ENCODE measurements around the gene PCSK9.

The PCSK9 gene

GRCh38 chr1:55039342-55040082, at the start of gene PCSK9:
Gene PCSK9, plus strand, starts transcription at chr1:55039548. Its CDS starts 290 bp downstream, at chr1:55039838.
- no peak for DNase-seq (ENCODE audit: extremely low spot score)
- POLR2A ChIA-PET: no interaction called here
- no peak for TF ChIP-seq CTBP1 (IDR thresholded peaks at IDR 0.05; ENCODE audit: borderline replicate concordance)
- TF ChIP-seq NFRKB (IDR thresholded peaks at IDR 0.05): no peak
- TF ChIP-seq FOXK2 (IDR thresholded peaks at IDR 0.05): no peak
- TF ChIP-seq BHLHE40 (IDR thresholded peaks at IDR 0.05; ENCODE audit: borderline replicate concordance): no peak
- TF ChIP-seq SUZ12 (IDR thresholded peaks at IDR 0.05): no peak
- TF ChIP-seq LEF1 (IDR thresholded peaks at IDR 0.05; ENCODE audit: borderline replicate concordance): no peak
- TF ChIP-seq ZNF384 (IDR thresholded peaks at IDR 0.05): no peak
- TF ChIP-seq HDGF (IDR thresholded peaks at IDR 0.05; ENCODE audit: borderline replicate concordance): no peak
- no peak for TF ChIP-seq TARDBP (IDR thresholded peaks at IDR 0.05)
- no peak for TF ChIP-seq FOXM1 (IDR thresholded peaks at IDR 0.05; ENCODE audit: borderline replicate concordance)
- TF ChIP-seq SP1 (IDR thresholded peaks at IDR 0.05): no peak
- no peak for TF ChIP-seq FOXA1 (IDR thresholded peaks at IDR 0.05)
- TF ChIP-seq ELF4 (IDR thresholded peaks at IDR 0.05): no peak
- no peak for TF ChIP-seq L3MBTL2 (conservative IDR thresholded peaks at IDR 0.05)
- TF ChIP-seq PKNOX1 (IDR thresholded peaks at IDR 0.05): no peak
- TF ChIP-seq ARNT (IDR thresholded peaks at IDR 0.05): no peak

GRCh38 chr1:54989968-54990810, 49.2 kb upstream of the PCSK9 start:
- no peak for TF ChIP-seq FOXK2 (IDR thresholded peaks at IDR 0.05)
- TF ChIP-seq TARDBP (IDR thresholded peaks at IDR 0.05): no peak
- no peak for TF ChIP-seq SP1 (IDR thresholded peaks at IDR 0.05)
- no peak for TF ChIP-seq FOXA1 (IDR thresholded peaks at IDR 0.05)
- TF ChIP-seq PKNOX1 (IDR thresholded peaks at IDR 0.05): no peak
- TF ChIP-seq HDGF (IDR thresholded peaks at IDR 0.05; ENCODE audit: borderline replicate concordance): no peak
- no peak for TF ChIP-seq ARNT (IDR thresholded peaks at IDR 0.05)
- TF ChIP-seq NFRKB (IDR thresholded peaks at IDR 0.05): no peak
- no peak for TF ChIP-seq FOXM1 (IDR thresholded peaks at IDR 0.05; ENCODE audit: borderline replicate concordance)
- no peak for TF ChIP-seq ELF4 (IDR thresholded peaks at IDR 0.05)
- TF ChIP-seq ZNF384 (IDR thresholded peaks at IDR 0.05): no peak
- no peak for TF ChIP-seq CTBP1 (IDR thresholded peaks at IDR 0.05; ENCODE audit: borderline replicate concordance)
- ChIA-PET POLR2A (no interaction called here), CTCF (interaction anchor here (1.1 to 1.7 kb wide), 5 partner anchors 40 to 52 kb away, joined by 3 to 6 read pairs (median 5); no protein-coding TSS in a partner anchor)
- DNase-seq (ENCODE audit: extremely low spot score): no peak

More at GRCh38 chr1:55039342-55040082, at the start of gene PCSK9:
- CTCF ChIA-PET: interaction anchor here (0.6 kb wide), 1 partner anchor 242 kb away, joined by 3 read pairs; no protein-coding TSS in a partner anchor

- POLR2A ChIA-PET: no interaction called here
- CTCF ChIA-PET: interaction anchor here (1.1 to 1.4 kb wide), 2 partner anchors 40 to 46 kb away, joined by 5 to 6 read pairs; no protein-coding TSS in a partner anchor
- TF ChIP-seq BHLHE40 (IDR thresholded peaks at IDR 0.05; ENCODE audit: borderline replicate concordance) (no peak), L3MBTL2 (conservative IDR thresholded peaks at IDR 0.05) (no peak), FOXA1 (IDR thresholded peaks at IDR 0.05) (no peak), TARDBP (IDR thresholded peaks at IDR 0.05) (no peak), ELF4 (IDR thresholded peaks at IDR 0.05) (no peak), PKNOX1 (IDR thresholded peaks at IDR 0.05) (no peak), LEF1 (IDR thresholded peaks at IDR 0.05; ENCODE audit: borderline replicate concordance) (no peak)
- no peak for DNase-seq (ENCODE audit: extremely low spot score)
These were observed 48.4 kb upstream of the PCSK9 start for GRCh38 chr1:54990916-54991315.

- no peak for DNase-seq (ENCODE audit: extremely low spot score)
- no peak for TF ChIP-seq ARNT (IDR thresholded peaks at IDR 0.05)
- no peak for TF ChIP-seq FOXA1 (IDR thresholded peaks at IDR 0.05)
- no peak for TF ChIP-seq SP1 (IDR thresholded peaks at IDR 0.05)
- TF ChIP-seq FOXK2 (IDR thresholded peaks at IDR 0.05): no peak
- TF ChIP-seq ELF4 (IDR thresholded peaks at IDR 0.05): no peak
- ChIA-PET CTCF (interaction anchor here (1.4 to 1.7 kb wide), 3 partner anchors 41 to 47 kb away, joined by 5 to 9 read pairs (median 7); no protein-coding TSS in a partner anchor), POLR2A (no interaction called here)
These were observed 47.4 kb upstream of the PCSK9 start for GRCh38 chr1:54991939-54992338.

- CTCF ChIA-PET: interaction anchor here (0.5 to 1.7 kb wide), 3 partner anchors 43 to 404 kb away, joined by 3 to 9 read pairs (median 7); no protein-coding TSS in a partner anchor
- DNase-seq (ENCODE audit: extremely low spot score): no peak
- POLR2A ChIA-PET: no interaction called here
- no peak for TF ChIP-seq FOXM1 (IDR thresholded peaks at IDR 0.05; ENCODE audit: borderline replicate concordance)
- TF ChIP-seq BHLHE40 (IDR thresholded peaks at IDR 0.05; ENCODE audit: borderline replicate concordance): no peak
- no peak for TF ChIP-seq HDGF (IDR thresholded peaks at IDR 0.05; ENCODE audit: borderline replicate concordance)
- no peak for TF ChIP-seq ZNF384 (IDR thresholded peaks at IDR 0.05)
- no peak for TF ChIP-seq CTBP1 (IDR thresholded peaks at IDR 0.05; ENCODE audit: borderline replicate concordance)
- no peak for TF ChIP-seq TARDBP (IDR thresholded peaks at IDR 0.05)
- TF ChIP-seq NFRKB (IDR thresholded peaks at IDR 0.05): no peak
- TF ChIP-seq L3MBTL2 (conservative IDR thresholded peaks at IDR 0.05): no peak
- TF ChIP-seq SUZ12 (IDR thresholded peaks at IDR 0.05): no peak
- no peak for TF ChIP-seq FOXA1 (IDR thresholded peaks at IDR 0.05)
- no peak for TF ChIP-seq FOXK2 (IDR thresholded peaks at IDR 0.05)
- no peak for TF ChIP-seq LEF1 (IDR thresholded peaks at IDR 0.05; ENCODE audit: borderline replicate concordance)
- TF ChIP-seq SP1 (IDR thresholded peaks at IDR 0.05): no peak
- TF ChIP-seq ELF4 (IDR thresholded peaks at IDR 0.05): no peak
- no peak for TF ChIP-seq PKNOX1 (IDR thresholded peaks at IDR 0.05)
- no peak for TF ChIP-seq ARNT (IDR thresholded peaks at IDR 0.05)
These were observed 46.2 kb upstream of the PCSK9 start for GRCh38 chr1:54993140-54993539.
